SK-N-MC (cell line): ENCODE data around the gene METAP2.

Experiments
- EZH2 ChIP-seq: fragments of 200-600 bp; sonication (generic); IDR thresholded peaks from one replicate; pipeline ENCODE4 v1.6.1; 2017; ENCODE audit warnings: antibody characterized with exemption
- FOXP2 ChIP-seq: optimal IDR thresholded peaks from 2 replicates; pipeline ENCODE3; 2011; ENCODE audit warnings: mild to moderate bottlenecking, moderate library complexity; ENCODE audit not compliant: insufficient read depth; ENCODE audit errors: extremely low read length, control extremely low read depth
- POLR2AphosphoS5 ChIP-seq: IDR thresholded peaks from 2 replicates; pipeline ENCODE4 v1.6.1; 2012; ENCODE audit warnings: mild to moderate bottlenecking, low read depth, low read length, borderline replicate concordance

GRCh38 chr12:95459310-95459709 is 14.6 kb upstream of the METAP2 start:
- no peak for TF ChIP-seq POLR2AphosphoS5
- no peak for TF ChIP-seq EZH2
- no peak for TF ChIP-seq FOXP2
